Smooth muscle cell of trachea (primary cell): ENCODE measurements around the gene IRX4. TPM values are rescaled to one million over a fixed set of nuclear protein-coding genes. Genes with fewer than 3 reads are reported as not detected.

ENCODE experiments used
- total RNA-seq: library from RNA; depleted of rRNA; stranded (reverse); fragments of >200 nt; gene quantifications from 2 replicates; pipeline ENCODE4 v1.2.1, GENCODE V29; 2014

IRX4 gene
- total RNA-seq: 0.15 TPM in 1 of 2 replicates, not detected in the other

GRCh38 chr5:1882337-1883119 is at the start of gene IRX4:
Gene IRX4, minus strand, starts transcription at chr5:1882925. Its CDS starts 278 bp downstream, at chr5:1882647.

Other genes with a start within 250 kb of the IRX4 start
- gene MRPL36, start 83.1 kb downstream of the IRX4 start, total RNA-seq: 23.3 and 35.9 TPM in 2 replicates
- gene NDUFS6, start 81.5 kb downstream of the IRX4 start, total RNA-seq: 26.0 and 48.1 TPM in 2 replicates